Esophagus muscularis mucosa (tissue), 3 donors: ENCODE measurements around the gene PLPPR3.

Experiments
- POLR2A ChIP-seq: fragments of 450-650 bp; IDR thresholded peaks from one replicate; pipeline ENCODE4 v1.6.1; 2017; ENCODE audit warnings: antibody characterized with exemption, moderate library complexity, mild to moderate bottlenecking, low read depth
- POLR2AphosphoS5 ChIP-seq, 2 donors: sonication (generic); formaldehyde crosslinking; IDR thresholded peaks; one replicate each; pipeline ENCODE4 v1.6.1; 2017; ENCODE audit warnings: antibody characterized with exemption in 2 of 2
- TF ChIP-seq, protein P1 (sequence below), 3 experiments: fragments of 200-600 bp in 2 of 3; fragments of 450-650 bp in 1 of 3; sonication (generic) in 2 of 3; IDR thresholded peaks; one replicate each; pipeline ENCODE4 v1.5.1; 2017 to 2019; ENCODE audit warnings: antibody characterized with exemption in 3 of 3, mild to moderate bottlenecking in 2 of 3, moderate library complexity in 1 of 3

DNA sequence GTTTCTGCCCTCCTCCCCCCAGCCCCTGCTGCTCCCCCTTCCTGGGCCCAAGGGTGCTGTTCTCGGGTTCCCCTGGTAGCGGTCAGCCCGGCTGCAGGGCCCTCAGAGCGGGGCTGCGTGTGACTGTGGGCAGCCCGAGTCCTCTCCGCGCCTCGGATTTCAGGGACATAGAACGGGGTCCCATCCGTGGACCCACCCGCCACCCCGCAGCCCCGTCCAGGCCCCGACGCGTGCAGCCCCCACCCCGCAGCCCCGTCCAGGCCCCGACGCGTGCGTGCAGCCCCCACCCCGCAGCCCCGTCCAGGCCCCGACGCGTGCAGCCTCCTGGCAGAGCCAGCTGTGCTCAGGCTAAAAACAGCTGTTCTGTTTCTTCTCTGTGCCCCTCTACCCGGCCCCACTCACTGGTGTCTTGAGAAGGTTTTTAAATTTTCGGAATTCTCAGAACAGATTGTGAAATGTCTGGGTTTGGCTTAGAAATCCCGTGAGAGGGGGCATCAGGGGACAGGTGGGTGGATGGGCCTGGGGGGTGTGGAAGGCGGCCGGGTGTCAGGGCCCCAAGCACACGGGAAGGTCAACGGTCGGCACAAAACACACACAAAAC is 13.6 kb upstream of the PLPPR3 start:
- TF ChIP-seq, protein P1, sequence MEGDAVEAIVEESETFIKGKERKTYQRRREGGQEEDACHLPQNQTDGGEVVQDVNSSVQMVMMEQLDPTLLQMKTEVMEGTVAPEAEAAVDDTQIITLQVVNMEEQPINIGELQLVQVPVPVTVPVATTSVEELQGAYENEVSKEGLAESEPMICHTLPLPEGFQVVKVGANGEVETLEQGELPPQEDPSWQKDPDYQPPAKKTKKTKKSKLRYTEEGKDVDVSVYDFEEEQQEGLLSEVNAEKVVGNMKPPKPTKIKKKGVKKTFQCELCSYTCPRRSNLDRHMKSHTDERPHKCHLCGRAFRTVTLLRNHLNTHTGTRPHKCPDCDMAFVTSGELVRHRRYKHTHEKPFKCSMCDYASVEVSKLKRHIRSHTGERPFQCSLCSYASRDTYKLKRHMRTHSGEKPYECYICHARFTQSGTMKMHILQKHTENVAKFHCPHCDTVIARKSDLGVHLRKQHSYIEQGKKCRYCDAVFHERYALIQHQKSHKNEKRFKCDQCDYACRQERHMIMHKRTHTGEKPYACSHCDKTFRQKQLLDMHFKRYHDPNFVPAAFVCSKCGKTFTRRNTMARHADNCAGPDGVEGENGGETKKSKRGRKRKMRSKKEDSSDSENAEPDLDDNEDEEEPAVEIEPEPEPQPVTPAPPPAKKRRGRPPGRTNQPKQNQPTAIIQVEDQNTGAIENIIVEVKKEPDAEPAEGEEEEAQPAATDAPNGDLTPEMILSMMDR (IDR thresholded peaks at IDR 0.05): no peak
- TF ChIP-seq POLR2AphosphoS5 (IDR thresholded peaks at IDR 0.05): no peak
- TF ChIP-seq POLR2A: no peak
